IMR-90 (cell line): ENCODE data around the gene MCFD2.

ENCODE experiments used
- CEBPB ChIP-seq: IDR thresholded peaks from 2 replicates; pipeline ENCODE4 v1.6.1; 2012; ENCODE audit warnings: low read depth, low read length, improper control_type of control experiment
- ELK1 ChIP-seq: fragments of 150-350 bp; IDR thresholded peaks from 2 replicates; pipeline ENCODE4 v1.6.1; 2016; ENCODE audit warnings: low read depth, mild to moderate bottlenecking, low read length, moderate library complexity, borderline replicate concordance
- FOS ChIP-seq: fragments of 150-350 bp; IDR thresholded peaks from 2 replicates; pipeline ENCODE4 v1.6.1; 2016; ENCODE audit warnings: low read depth, low read length
- MAFK ChIP-seq: IDR thresholded peaks from 2 replicates; pipeline ENCODE4 v1.6.1; 2012; ENCODE audit warnings: low read depth, low read length, improper control_type of control experiment
- MAZ ChIP-seq: IDR thresholded peaks from 2 replicates; pipeline ENCODE4 v1.6.1; 2012; ENCODE audit warnings: low read depth, mild to moderate bottlenecking, low read length, improper control_type of control experiment, moderate library complexity, borderline replicate concordance
- POLR2A ChIP-seq: IDR thresholded peaks from 2 replicates; pipeline ENCODE4 v1.6.1; 2012; ENCODE audit warnings: mild to moderate bottlenecking, low read depth, low read length
- RAD21 ChIP-seq: IDR thresholded peaks from 2 replicates; pipeline ENCODE4 v1.6.1; 2012; ENCODE audit warnings: low read length, improper control_type of control experiment
- SMC3 ChIP-seq: fragments of 150-350 bp; IDR thresholded peaks from 2 replicates; pipeline ENCODE4 v1.6.1; 2016; ENCODE audit warnings: low read depth, mild to moderate bottlenecking, antibody characterized with exemption, low read length, moderate library complexity
- TF ChIP-seq, protein P1 (sequence below): conservative IDR thresholded peaks from 2 replicates; pipeline ENCODE4 v1.5.1; 2012; ENCODE audit warnings: mild to moderate bottlenecking, low read depth, low read length, improper control_type of control experiment
- TF ChIP-seq, protein P2 (sequence below): fragments of 150-350 bp; IDR thresholded peaks from 2 replicates; pipeline ENCODE4 v1.6.1; 2017; ENCODE audit warnings: mild to moderate bottlenecking, antibody characterized with exemption, low read length, low read depth

- no peak for TF ChIP-seq CEBPB
- no peak for TF ChIP-seq MAFK
- TF ChIP-seq, protein P1, sequence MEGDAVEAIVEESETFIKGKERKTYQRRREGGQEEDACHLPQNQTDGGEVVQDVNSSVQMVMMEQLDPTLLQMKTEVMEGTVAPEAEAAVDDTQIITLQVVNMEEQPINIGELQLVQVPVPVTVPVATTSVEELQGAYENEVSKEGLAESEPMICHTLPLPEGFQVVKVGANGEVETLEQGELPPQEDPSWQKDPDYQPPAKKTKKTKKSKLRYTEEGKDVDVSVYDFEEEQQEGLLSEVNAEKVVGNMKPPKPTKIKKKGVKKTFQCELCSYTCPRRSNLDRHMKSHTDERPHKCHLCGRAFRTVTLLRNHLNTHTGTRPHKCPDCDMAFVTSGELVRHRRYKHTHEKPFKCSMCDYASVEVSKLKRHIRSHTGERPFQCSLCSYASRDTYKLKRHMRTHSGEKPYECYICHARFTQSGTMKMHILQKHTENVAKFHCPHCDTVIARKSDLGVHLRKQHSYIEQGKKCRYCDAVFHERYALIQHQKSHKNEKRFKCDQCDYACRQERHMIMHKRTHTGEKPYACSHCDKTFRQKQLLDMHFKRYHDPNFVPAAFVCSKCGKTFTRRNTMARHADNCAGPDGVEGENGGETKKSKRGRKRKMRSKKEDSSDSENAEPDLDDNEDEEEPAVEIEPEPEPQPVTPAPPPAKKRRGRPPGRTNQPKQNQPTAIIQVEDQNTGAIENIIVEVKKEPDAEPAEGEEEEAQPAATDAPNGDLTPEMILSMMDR, result no peak
- no peak for TF ChIP-seq POLR2A
- no peak for TF ChIP-seq ELK1
- TF ChIP-seq MAZ, result no peak
- TF ChIP-seq FOS, result no peak
- no peak for TF ChIP-seq SMC3
- TF ChIP-seq RAD21, result no peak
- TF ChIP-seq, protein P2, sequence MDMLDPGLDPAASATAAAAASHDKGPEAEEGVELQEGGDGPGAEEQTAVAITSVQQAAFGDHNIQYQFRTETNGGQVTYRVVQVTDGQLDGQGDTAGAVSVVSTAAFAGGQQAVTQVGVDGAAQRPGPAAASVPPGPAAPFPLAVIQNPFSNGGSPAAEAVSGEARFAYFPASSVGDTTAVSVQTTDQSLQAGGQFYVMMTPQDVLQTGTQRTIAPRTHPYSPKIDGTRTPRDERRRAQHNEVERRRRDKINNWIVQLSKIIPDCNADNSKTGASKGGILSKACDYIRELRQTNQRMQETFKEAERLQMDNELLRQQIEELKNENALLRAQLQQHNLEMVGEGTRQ, result no peak
Observed at GRCh38 chr2:46863882-46864281, 51.7 kb downstream of the MCFD2 start.
